ENCODE data around the gene CSF3R. TPM values are rescaled to one million over a fixed set of nuclear protein-coding genes. Genes with fewer than 3 reads are reported as not detected.

The CSF3R gene
- total RNA-seq, 1 donor from 2014 or later = 0.16 TPM

- H3K9me3 Mint-ChIP-seq = no peaks in the 10 kb centered on the region
- H3K27me3 Mint-ChIP-seq = no peaks in the 10 kb centered on the region
- intact Hi-C loops (cut with micrococcal nuclease) = no loop called here
- DNase-seq = no peak
- no peak overlapping the region for H3K4me3 Mint-ChIP-seq
- H3K27ac Mint-ChIP-seq = no peak overlapping the region
- peaks cover 21% of the 10 kb centered on the region for H3K4me1 Mint-ChIP-seq
- H3K36me3 Mint-ChIP-seq (ENCODE audit: low read depth) = peaks cover 15% of the 10 kb centered on the region
Observed at GRCh38 chr1:36466370-36467026, 16.2 kb downstream of the CSF3R start.

GRCh38 chr1:36465731-36466369 is 16.9 kb downstream of the CSF3R start:
- no peak overlapping the region for H3K4me3 Mint-ChIP-seq
- H3K4me1 Mint-ChIP-seq = peaks cover 27% of the 10 kb centered on the region
- H3K36me3 Mint-ChIP-seq (ENCODE audit: low read depth) = peaks cover 20% of the 10 kb centered on the region
- H3K27ac Mint-ChIP-seq = peak overlapping the region; percentile 52
- no peak for DNase-seq
- intact Hi-C loops (cut with micrococcal nuclease) = loop anchor here (2.0 kb wide), 1 partner anchor 15 kb away; the partner anchor contains the start of gene OSCP1
- no peaks in the 10 kb centered on the region for H3K27me3 Mint-ChIP-seq
- no peaks in the 10 kb centered on the region for H3K9me3 Mint-ChIP-seq

GRCh38 chr1:36464605-36465393 is 17.9 kb downstream of the CSF3R start:
- no peaks in the 10 kb centered on the region for H3K27me3 Mint-ChIP-seq
- H3K4me3 Mint-ChIP-seq = peak overlapping the region; percentile 99
- H3K9me3 Mint-ChIP-seq = no peaks in the 10 kb centered on the region
- peak overlapping the region; percentile 98 for H3K27ac Mint-ChIP-seq
- peaks cover 30% of the 10 kb centered on the region for H3K36me3 Mint-ChIP-seq (ENCODE audit: low read depth)
- intact Hi-C loops (cut with micrococcal nuclease) = loop anchor here (2.0 to 5.0 kb wide), 3 partner anchors 14 to 1272 kb away; partner anchors contain the start of genes OSCP1, SFPQ and STK40
- no peak for DNase-seq
- H3K4me1 Mint-ChIP-seq = peaks cover 31% of the 10 kb centered on the region

GRCh38 chr1:36463803-36464604 is 18.7 kb downstream of the CSF3R start, which contains the start of gene MRPS15:
MRPS15 (minus strand) TSS chr1:36464384; CDS start chr1:36464275, 109 bp downstream.
- intact Hi-C loops (cut with micrococcal nuclease) = loop anchor here (2.0 to 5.0 kb wide), 3 partner anchors 13 to 1272 kb away; partner anchors contain the start of genes OSCP1, SFPQ and STK40
- no peaks in the 10 kb centered on the region for H3K9me3 Mint-ChIP-seq
- peak within 1 kb of the TSS; percentile 98 for H3K27ac Mint-ChIP-seq
- H3K4me3 Mint-ChIP-seq = peak within 1 kb of the TSS; percentile 99
- H3K36me3 Mint-ChIP-seq (ENCODE audit: low read depth) = peaks cover 37% of the 10 kb centered on the region
- peak; percentile 99 for DNase-seq
- H3K27me3 Mint-ChIP-seq = no peaks in the 10 kb centered on the region
- peaks cover 39% of the 10 kb centered on the region for H3K4me1 Mint-ChIP-seq

- DNase-seq = no peak
- H3K27ac Mint-ChIP-seq = peak overlapping the region; percentile 98
- H3K9me3 Mint-ChIP-seq = no peaks in the 10 kb centered on the region
- peak overlapping the region; percentile 99 for H3K4me3 Mint-ChIP-seq
- H3K4me1 Mint-ChIP-seq = peaks cover 44% of the 10 kb centered on the region
- H3K36me3 Mint-ChIP-seq (ENCODE audit: low read depth) = peaks cover 42% of the 10 kb centered on the region
- intact Hi-C loops (cut with micrococcal nuclease) = loop anchor here (5.0 kb wide), 2 partner anchors 76 to 1271 kb away; partner anchors contain the start of genes SFPQ and STK40
- H3K27me3 Mint-ChIP-seq = no peaks in the 10 kb centered on the region
Observed at GRCh38 chr1:36463463-36463802, 19.3 kb downstream of the CSF3R start.

GRCh38 chr1:36458910-36459309 is 23.8 kb downstream of the CSF3R start:
- intact Hi-C loops (cut with micrococcal nuclease) = no loop called here
- peak; percentile 65 for DNase-seq
- no peaks in the 10 kb centered on the region for H3K27me3 Mint-ChIP-seq
- no peaks in the 10 kb centered on the region for H3K9me3 Mint-ChIP-seq
- peaks cover 63% of the 10 kb centered on the region for H3K4me1 Mint-ChIP-seq
- peak overlapping the region; percentile 86 for H3K27ac Mint-ChIP-seq
- H3K4me3 Mint-ChIP-seq = peak overlapping the region; percentile 77
- H3K36me3 Mint-ChIP-seq (ENCODE audit: low read depth) = peaks cover 67% of the 10 kb centered on the region

- Mint-ChIP-seq H3K4me3 (peak overlapping the region; percentile 77), H3K36me3 (ENCODE audit: low read depth) (peaks cover 65% of the 10 kb centered on the region), H3K4me1 (peaks cover 56% of the 10 kb centered on the region), H3K9me3 (no peaks in the 10 kb centered on the region), H3K27me3 (no peaks in the 10 kb centered on the region), H3K27ac (peak overlapping the region; percentile 86)
- DNase-seq = peak; percentile 80
- intact Hi-C loops (cut with micrococcal nuclease) = no loop called here
Observed at GRCh38 chr1:36457691-36458090, 25.0 kb downstream of the CSF3R start.

GRCh38 chr1:36456391-36456928 is 26.3 kb downstream of the CSF3R start:
- H3K36me3 Mint-ChIP-seq (ENCODE audit: low read depth) = peaks cover 55% of the 10 kb centered on the region

GRCh38 chr1:36455386-36455785 is 27.3 kb downstream of the CSF3R start:
- Mint-ChIP-seq H3K9me3 (no peaks in the 10 kb centered on the region), H3K36me3 (ENCODE audit: low read depth) (peaks cover 46% of the 10 kb centered on the region), H3K4me3 (no peak overlapping the region), H3K27ac (no peak overlapping the region), H3K27me3 (no peaks in the 10 kb centered on the region), H3K4me1 (peaks cover 42% of the 10 kb centered on the region)
- DNase-seq = no peak
- intact Hi-C loops (cut with micrococcal nuclease) = no loop called here

More at GRCh38 chr1:36456391-36456928, 26.3 kb downstream of the CSF3R start:
- intact Hi-C loops (cut with micrococcal nuclease) = no loop called here
- Mint-ChIP-seq H3K27me3 (no peaks in the 10 kb centered on the region), H3K4me3 (peak overlapping the region; percentile 35), H3K9me3 (no peaks in the 10 kb centered on the region), H3K27ac (peak overlapping the region; percentile 57), H3K4me1 (peaks cover 49% of the 10 kb centered on the region)
- DNase-seq = no peak

GRCh38 chr1:36453600-36454388 is 28.9 kb downstream of the CSF3R start:
- Mint-ChIP-seq H3K4me3 (no peak overlapping the region), H3K4me1 (peaks cover 38% of the 10 kb centered on the region), H3K9me3 (no peaks in the 10 kb centered on the region), H3K27ac (no peak overlapping the region), H3K36me3 (ENCODE audit: low read depth) (peaks cover 31% of the 10 kb centered on the region), H3K27me3 (no peaks in the 10 kb centered on the region)
- intact Hi-C loops (cut with micrococcal nuclease) = no loop called here
- DNase-seq = no peak

GRCh38 chr1:36453051-36453450 is 29.7 kb downstream of the CSF3R start:
- Mint-ChIP-seq H3K36me3 (ENCODE audit: low read depth) (peaks cover 28% of the 10 kb centered on the region), H3K9me3 (no peaks in the 10 kb centered on the region), H3K4me3 (no peak overlapping the region), H3K4me1 (peaks cover 32% of the 10 kb centered on the region), H3K27ac (no peak overlapping the region), H3K27me3 (no peaks in the 10 kb centered on the region)
- intact Hi-C loops (cut with micrococcal nuclease) = no loop called here
- no peak for DNase-seq

GRCh38 chr1:36450919-36451305 is 31.8 kb downstream of the CSF3R start:
- no peak for DNase-seq
- intact Hi-C loops (cut with micrococcal nuclease) = loop anchor here (2.0 kb wide), 1 partner anchor 14 kb away; the partner anchor contains the start of gene MRPS15
- H3K4me1 Mint-ChIP-seq = peaks cover 20% of the 10 kb centered on the region
- peak overlapping the region; percentile 89 for H3K27ac Mint-ChIP-seq
- H3K27me3 Mint-ChIP-seq = no peaks in the 10 kb centered on the region
- H3K4me3 Mint-ChIP-seq = peak overlapping the region; percentile 89
- no peaks in the 10 kb centered on the region for H3K9me3 Mint-ChIP-seq
- peaks cover 16% of the 10 kb centered on the region for H3K36me3 Mint-ChIP-seq (ENCODE audit: low read depth)

All from activated CD4-positive, alpha-beta T cell treated with anti-CD3 and anti-CD28 coated beads, Interleukin-2, amount 10 ng/mL, durations not matched to agents 24 days and 14 days (primary cell).